HG03460 (cell line): Measurements from ENCODE around the gene AP1S3.
"Not testable (repeated sequence)": the region's sequence is repeated elsewhere in the genome, so short reads cannot be mapped to it uniquely, and the experiment has no call there.

Experiments
- ATAC-seq: cut with Tn5 transposase; IDR thresholded peaks from one replicate; pipeline ENCODE4 v1.9.1; 2021; ENCODE audit not compliant: unreplicated experiment

AP1S3 gene

GRCh38 chr2:223837287-223838061, at the start of gene AP1S3:
Gene AP1S3 (minus strand): TSS chr2:223837582. CDS start chr2:223837450, 132 bp downstream.
- peak; percentile 67 for ATAC-seq

GRCh38 chr2:223887127-223887526, 49.7 kb upstream of the AP1S3 start:
- ATAC-seq = no peak

- ATAC-seq = no peak
Measured at GRCh38 chr2:223886726-223887125, 49.3 kb upstream of the AP1S3 start.

GRCh38 chr2:223884399-223884798, 47.0 kb upstream of the AP1S3 start:
- ATAC-seq = peak; percentile 89

- no peak for ATAC-seq
Measured at GRCh38 chr2:223882715-223883114, 45.3 kb upstream of the AP1S3 start.

- ATAC-seq = no peak
Measured at GRCh38 chr2:223880796-223881195, 43.4 kb upstream of the AP1S3 start.

GRCh38 chr2:223877721-223878410, 40.5 kb upstream of the AP1S3 start:
- ATAC-seq = peak; percentile 87

- no peak for ATAC-seq
Measured at GRCh38 chr2:223873672-223874071, 36.3 kb upstream of the AP1S3 start.

GRCh38 chr2:223872772-223873171, 35.4 kb upstream of the AP1S3 start:
- ATAC-seq = not testable (repeated sequence)

GRCh38 chr2:223871661-223872060, 34.3 kb upstream of the AP1S3 start:
- ATAC-seq = not testable (repeated sequence)

- ATAC-seq = no peak
Measured at GRCh38 chr2:223870840-223871611, 33.6 kb upstream of the AP1S3 start.

- ATAC-seq = peak; percentile 83
Measured at GRCh38 chr2:223868005-223868404, 30.6 kb upstream of the AP1S3 start.

GRCh38 chr2:223865907-223866508, 28.6 kb upstream of the AP1S3 start:
- ATAC-seq = no peak

- ATAC-seq = no peak
Measured at GRCh38 chr2:223865124-223865523, 27.7 kb upstream of the AP1S3 start.

- no peak for ATAC-seq
Measured at GRCh38 chr2:223863491-223863890, 26.1 kb upstream of the AP1S3 start.

GRCh38 chr2:223860809-223861738, 23.7 kb upstream of the AP1S3 start:
- no peak for ATAC-seq

- no peak for ATAC-seq
Measured at GRCh38 chr2:223859070-223859469, 21.7 kb upstream of the AP1S3 start.

- ATAC-seq = no peak
Measured at GRCh38 chr2:223856584-223856983, 19.2 kb upstream of the AP1S3 start.

- ATAC-seq = no peak
Measured at GRCh38 chr2:223856021-223856420, 18.6 kb upstream of the AP1S3 start.

GRCh38 chr2:223855426-223855825, 18.0 kb upstream of the AP1S3 start:
- no peak for ATAC-seq
